Type B pancreatic cell (in vitro differentiated cells): Measurements from ENCODE around the gene WDR59. TPM values are rescaled to one million over a fixed set of nuclear protein-coding genes. Genes with fewer than 3 reads are reported as not detected.

Experiments used
- DNase-seq: peaks from one replicate; pipeline ENCODE4 v3.0.0; 2021; ENCODE audit warnings: mixed read lengths; ENCODE audit not compliant: unreplicated experiment; ENCODE audit errors: extremely low spot score
- H3K27ac Mint-ChIP-seq: 2 replicates; pipeline ENCODE4 v1.8.0; 2021; ENCODE audit warnings: mild to moderate bottlenecking, mixed read lengths
- H3K27me3 Mint-ChIP-seq: 2 replicates; pipeline ENCODE4 v1.8.0; 2021; ENCODE audit warnings: mixed read lengths
- H3K36me3 Mint-ChIP-seq: 2 replicates; pipeline ENCODE4 v1.8.0; 2021; ENCODE audit warnings: mixed read lengths
- H3K4me1 Mint-ChIP-seq: one replicate; pipeline ENCODE4 v1.8.0; 2021; ENCODE audit warnings: mixed read lengths; ENCODE audit not compliant: unreplicated experiment
- H3K4me3 Mint-ChIP-seq: 2 replicates; pipeline ENCODE4 v1.8.0; 2021; ENCODE audit warnings: mild to moderate bottlenecking, mixed read lengths
- H3K9me3 Mint-ChIP-seq: 2 replicates; pipeline ENCODE4 v1.8.0; 2021; ENCODE audit warnings: mixed read lengths
- CTCF ChIP-seq: fragments of 200-600 bp; sonication (generic); conservative IDR thresholded peaks from 2 replicates; pipeline ENCODE4 v1.5.0; 2021; ENCODE audit warnings: antibody characterized with exemption, mild to moderate bottlenecking
- total RNA-seq: library from RNA; stranded (reverse); gene quantifications from 2 replicates; pipeline ENCODE4 v1.2.1, GENCODE V29; 2021; ENCODE audit warnings: low replicate concordance

Gene WDR59
- total RNA-seq, 1 donor from 2014 or later: 88.9 TPM

DNA sequence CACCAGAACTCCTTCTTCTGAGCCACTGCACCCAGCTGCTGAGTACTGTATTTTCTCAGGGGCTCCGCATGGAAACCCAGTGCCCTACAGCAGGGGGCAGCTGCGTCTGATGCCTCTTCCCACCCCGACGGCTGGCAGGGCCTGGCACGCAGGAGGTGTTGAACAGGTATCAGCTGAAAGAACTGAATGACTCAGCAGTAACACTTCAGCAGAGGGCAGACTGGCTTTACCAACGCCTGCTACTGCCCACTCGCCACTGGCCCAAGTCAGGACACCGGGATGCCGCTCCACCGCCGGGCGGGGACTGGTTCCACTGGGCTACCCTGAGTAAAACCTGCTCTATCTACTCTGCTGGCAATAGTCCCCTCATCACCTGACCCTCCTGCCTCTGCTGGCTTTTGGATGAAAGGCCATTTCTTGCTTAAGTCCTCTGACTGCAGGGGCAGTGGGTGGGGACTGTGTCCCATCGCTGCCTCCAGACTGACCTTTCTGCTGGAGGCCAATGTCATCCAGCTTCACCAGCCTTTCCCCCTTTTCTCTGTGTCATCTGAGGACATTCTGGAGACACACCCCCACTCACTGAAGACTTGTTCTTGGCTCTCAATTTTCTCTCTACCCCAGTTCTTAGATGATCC, 109.9 kb downstream of the WDR59 start:
- no peak for TF ChIP-seq CTCF
- Mint-ChIP-seq H3K4me3 (no peak overlapping the region), H3K36me3 (peaks cover 20% of the 10 kb centered on the region), H3K9me3 (no peaks in the 10 kb centered on the region), H3K27ac (no peak overlapping the region), H3K27me3 (no peaks in the 10 kb centered on the region), H3K4me1 (no peaks in the 10 kb centered on the region)
- no peak for DNase-seq

- no peak overlapping the region for H3K4me3 Mint-ChIP-seq
- H3K36me3 Mint-ChIP-seq: peaks cover 20% of the 10 kb centered on the region
- no peaks in the 10 kb centered on the region for H3K9me3 Mint-ChIP-seq
- TF ChIP-seq CTCF: no peak
- no peak overlapping the region for H3K27ac Mint-ChIP-seq
- no peak for DNase-seq
- H3K27me3 Mint-ChIP-seq: no peaks in the 10 kb centered on the region
- H3K4me1 Mint-ChIP-seq: no peaks in the 10 kb centered on the region
Measured at GRCh38 chr16:74874123-74874522, 110.8 kb downstream of the WDR59 start.

DNA sequence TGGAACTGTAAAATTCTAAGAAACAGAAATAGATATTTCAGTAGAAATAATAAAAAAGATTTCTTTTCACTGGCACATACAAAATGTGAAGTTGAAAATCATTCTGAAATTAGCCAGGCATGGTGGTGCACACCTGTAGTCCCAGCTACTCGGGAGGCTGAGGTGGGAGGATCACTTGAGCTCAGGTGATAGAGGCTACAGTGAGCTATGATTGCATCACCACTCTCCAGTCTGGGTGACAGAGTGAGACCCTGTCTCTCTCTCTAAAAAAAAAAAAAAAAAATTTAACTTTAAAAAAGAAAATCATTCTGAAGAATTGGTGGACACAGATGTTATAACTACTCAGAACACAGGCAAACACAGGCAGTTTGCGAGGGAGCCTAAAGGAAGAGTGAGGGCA, 112.6 kb downstream of the WDR59 start:
- DNase-seq: no peak
- Mint-ChIP-seq H3K36me3 (peaks cover 15% of the 10 kb centered on the region), H3K4me3 (no peak overlapping the region), H3K9me3 (no peaks in the 10 kb centered on the region), H3K27me3 (no peaks in the 10 kb centered on the region), H3K4me1 (peaks cover 5% of the 10 kb centered on the region), H3K27ac (no peak overlapping the region)
- TF ChIP-seq CTCF: no peak

DNA sequence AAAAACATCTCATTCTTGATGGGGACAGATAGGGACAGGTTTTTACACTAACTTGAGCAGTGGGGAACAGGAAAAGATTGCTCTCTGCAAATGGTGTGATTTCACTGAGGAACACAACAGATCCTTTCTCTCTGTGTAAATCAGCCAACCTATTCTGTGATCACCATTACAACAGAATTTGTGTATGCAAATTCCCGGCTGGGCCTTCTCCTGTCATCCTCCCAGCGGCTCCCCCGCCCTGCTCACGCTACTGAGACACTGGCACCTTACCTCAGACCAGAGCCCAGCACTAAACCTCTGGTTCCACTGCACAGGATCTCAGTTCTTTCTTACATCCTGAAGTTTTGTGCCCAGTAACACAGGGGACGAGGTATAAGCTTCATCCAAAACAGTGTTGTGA, 113.3 kb downstream of the WDR59 start:
- Mint-ChIP-seq H3K36me3 (peaks cover 12% of the 10 kb centered on the region), H3K4me1 (peaks cover 5% of the 10 kb centered on the region), H3K9me3 (no peaks in the 10 kb centered on the region), H3K27ac (no peak overlapping the region), H3K4me3 (no peak overlapping the region), H3K27me3 (no peaks in the 10 kb centered on the region)
- no peak for DNase-seq
- TF ChIP-seq CTCF: no peak

DNA sequence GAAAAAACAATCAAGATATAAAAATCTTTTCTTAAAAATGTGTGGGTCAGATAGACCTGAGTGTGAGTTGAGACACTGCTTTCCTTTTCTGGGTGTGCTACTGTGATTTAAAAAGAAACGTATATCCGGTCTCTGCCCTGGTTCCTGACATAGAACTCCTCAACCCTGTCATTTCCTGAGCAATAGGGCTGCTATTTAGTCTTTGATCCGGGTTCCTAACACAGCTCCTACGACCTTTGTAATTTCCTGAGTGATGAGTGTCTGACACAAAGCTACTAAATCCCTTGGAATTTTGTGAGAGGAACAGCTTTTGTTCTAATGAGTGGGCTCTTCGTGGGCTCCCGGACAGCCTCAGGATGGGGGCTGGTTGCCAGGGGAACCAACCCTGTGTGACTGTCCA, 116.4 kb downstream of the WDR59 start:
- no peak for TF ChIP-seq CTCF
- H3K9me3 Mint-ChIP-seq: no peaks in the 10 kb centered on the region
- no peak overlapping the region for H3K4me3 Mint-ChIP-seq
- H3K27ac Mint-ChIP-seq: no peak overlapping the region
- peaks cover 3% of the 10 kb centered on the region for H3K36me3 Mint-ChIP-seq
- peaks cover 10% of the 10 kb centered on the region for H3K4me1 Mint-ChIP-seq
- no peak for DNase-seq
- H3K27me3 Mint-ChIP-seq: no peaks in the 10 kb centered on the region

DNA sequence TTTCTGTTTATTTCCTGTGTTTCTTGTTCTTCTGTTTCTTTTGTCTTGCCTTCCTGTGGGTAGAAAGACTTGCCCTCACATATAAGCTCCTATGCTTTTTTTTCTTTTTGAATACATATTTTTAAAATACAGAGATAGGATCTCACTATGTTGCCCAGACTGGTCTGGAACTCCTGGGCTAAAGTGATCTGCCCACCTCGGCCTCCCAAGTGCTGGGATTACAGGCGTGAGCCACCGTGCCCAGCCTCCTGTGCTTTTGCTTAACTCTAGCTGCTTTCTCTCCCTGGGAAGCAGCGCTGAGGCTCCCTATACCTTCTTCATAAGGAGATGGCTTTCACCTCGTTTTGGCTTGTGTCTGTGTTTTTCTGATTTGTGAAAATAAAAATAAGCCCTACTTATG, 116.9 kb downstream of the WDR59 start:
- no peak for TF ChIP-seq CTCF
- H3K27me3 Mint-ChIP-seq: no peaks in the 10 kb centered on the region
- H3K4me1 Mint-ChIP-seq: peaks cover 10% of the 10 kb centered on the region
- no peak for DNase-seq
- H3K36me3 Mint-ChIP-seq: peaks cover 3% of the 10 kb centered on the region
- H3K4me3 Mint-ChIP-seq: no peak overlapping the region
- H3K27ac Mint-ChIP-seq: no peak overlapping the region
- no peaks in the 10 kb centered on the region for H3K9me3 Mint-ChIP-seq
